ENCODE results near the gene VPS33A. TPM values are rescaled to one million over a fixed set of nuclear protein-coding genes. Genes with fewer than 3 reads are reported as not detected.

Gene VPS33A
- total and polyA plus RNA-seq, 2 of the 8 experiments (the other 6 are each of a cell fraction or from before 2014, with no cell fraction given), result 16.4 to 41.8 TPM

- TF ChIP-seq SAP30 (IDR thresholded peaks at IDR 0.05; ENCODE audit: insufficient read depth, insufficient replicate concordance, low read length) (peak; percentile 74), POLR2A (IDR thresholded peaks at IDR 0.05; ENCODE audit: control extremely low read depth in 1 of 2, low read depth in 2 of 2, low read length in 2 of 2) (no peak), EZH2 (IDR thresholded peaks at IDR 0.05; ENCODE audit: low read depth, low read length, severe bottlenecking) (peak; percentile 30), KDM4A (IDR thresholded peaks at IDR 0.05; ENCODE audit: low read depth, low read length, severe bottlenecking) (peak; percentile 28), E2F6 (IDR thresholded peaks at IDR 0.05) (0 out of 2 replicates have a peak, but pooled peaks have one; percentile 25), CTCF (IDR thresholded peaks at IDR 0.05; ENCODE audit: control extremely low read depth in 1 of 3, insufficient read depth in 1 of 3, low read depth in 1 of 3, low read length in 3 of 3) (peak in 1 of 3 experiments; percentile 7; a peak in 1 of 4 replicates)
These were observed 83.3 kb downstream of the VPS33A start, which contains the start of gene LRRC43 (continued) for GRCh38 chr12:122182887-122183587.

Small RNAs within 50 kb of the gene (small RNA-seq; reads per million reads assigned to genes)
- 3.1 reads per million, percentile 39 among the genes with 10 or more reads in this experiment for gene DIABLO (ENCODE audit: insufficient read depth)

Other genes with a start within 250 kb of the VPS33A start
- 12.7 and 13.6 TPM in 2 replicates for gene BCL7A, start 244.6 kb downstream of the VPS33A start, total RNA-seq (2021; fragmentation: NEBNext Ultra II Directional; extraction: Animal tissue kit (Norgen Biotek cat#: 25700))
- 11.9 and 13.9 TPM in 2 replicates for gene BCL7A, start 244.6 kb downstream of the VPS33A start, polyA plus RNA-seq (2011; rRNA removed)
- gene MLXIP, start 187.7 kb downstream of the VPS33A start, total RNA-seq (2021; fragmentation: NEBNext Ultra II Directional; extraction: Animal tissue kit (Norgen Biotek cat#: 25700)), result 40.4 and 40.5 TPM in 2 replicates
- 5.5 and 13.2 TPM in 2 replicates for gene MLXIP, start 187.7 kb downstream of the VPS33A start, polyA plus RNA-seq (2011; rRNA removed)
- not detected in 2 replicates for gene IL31, start 92.3 kb downstream of the VPS33A start, total RNA-seq (2021; fragmentation: NEBNext Ultra II Directional; extraction: Animal tissue kit (Norgen Biotek cat#: 25700))
- gene IL31, start 92.3 kb downstream of the VPS33A start, polyA plus RNA-seq (2011; rRNA removed), result not detected in 2 replicates
- gene LRRC43, start 83.4 kb downstream of the VPS33A start, total RNA-seq (2021; fragmentation: NEBNext Ultra II Directional; extraction: Animal tissue kit (Norgen Biotek cat#: 25700)), result 0.15 and 0.35 TPM in 2 replicates
- gene LRRC43, start 83.4 kb downstream of the VPS33A start, polyA plus RNA-seq (2011; rRNA removed), result 0.39 and 0.44 TPM in 2 replicates
- 1.4 and 1.9 TPM in 2 replicates for gene B3GNT4, start 62.8 kb downstream of the VPS33A start, total RNA-seq (2021; fragmentation: NEBNext Ultra II Directional; extraction: Animal tissue kit (Norgen Biotek cat#: 25700))
- 1.1 and 2.1 TPM in 2 replicates for gene B3GNT4, start 62.8 kb downstream of the VPS33A start, polyA plus RNA-seq (2011; rRNA removed)
- 68.3 and 71.5 TPM in 2 replicates for gene DIABLO, start 40.4 kb downstream of the VPS33A start, total RNA-seq (2021; fragmentation: NEBNext Ultra II Directional; extraction: Animal tissue kit (Norgen Biotek cat#: 25700))
- 65.2 and 68.8 TPM in 2 replicates for gene DIABLO, start 40.4 kb downstream of the VPS33A start, polyA plus RNA-seq (2011; rRNA removed)
- 26.6 and 27.6 TPM in 2 replicates for gene CLIP1, start 156.2 kb upstream of the VPS33A start, total RNA-seq (2021; fragmentation: NEBNext Ultra II Directional; extraction: Animal tissue kit (Norgen Biotek cat#: 25700))
- 13.5 and 19.0 TPM in 2 replicates for gene CLIP1, start 156.2 kb upstream of the VPS33A start, polyA plus RNA-seq (2011; rRNA removed)
- 27.4 and 28.9 TPM in 2 replicates for gene ZCCHC8, start 234.4 kb upstream of the VPS33A start, total RNA-seq (2021; fragmentation: NEBNext Ultra II Directional; extraction: Animal tissue kit (Norgen Biotek cat#: 25700))
- gene ZCCHC8, start 234.4 kb upstream of the VPS33A start, polyA plus RNA-seq (2011; rRNA removed), result 12.1 and 13.8 TPM in 2 replicates